Activated CD8-positive, alpha-beta memory T cell treated with anti-CD3 and anti-CD28 coated beads for 24 hours (primary cell): Measurements from ENCODE around the gene OR2T34.
A peak's percentile ranks its signal among the peaks of the same experiment; 100 is the strongest.
"Not testable (repeated sequence)": the region's sequence is repeated elsewhere in the genome, so short reads cannot be mapped to it uniquely, and the experiment has no call there.

ENCODE experiments used
- DNase-seq: peaks from one replicate; pipeline ENCODE4 v3.0.0-alpha.2; 2020

The OR2T34 gene

DNA sequence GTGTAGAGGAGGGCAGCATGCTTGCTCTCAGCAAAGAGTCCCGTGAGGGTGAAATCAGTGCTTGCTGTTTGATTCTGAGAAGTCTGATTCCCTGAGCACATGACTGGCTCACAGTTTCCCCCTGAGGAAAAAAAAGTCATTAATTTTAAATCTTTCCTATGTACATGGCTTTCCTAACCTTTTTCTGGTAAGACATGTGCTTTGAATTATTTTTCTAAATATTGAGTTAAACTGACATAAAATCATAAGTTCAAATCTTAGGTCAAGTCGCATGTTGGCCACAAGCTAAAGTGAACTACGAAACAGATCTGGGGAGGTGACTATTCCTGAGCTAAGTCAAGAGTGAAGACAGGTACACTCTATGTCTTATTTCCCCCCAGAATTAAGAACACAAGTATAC is at the start of gene OR2T34:
TSS of gene OR2T34 (minus strand) at position 101 of the 400 bp plus-strand sequence. CDS start at position 101, 0 bp downstream.
- not testable (repeated sequence) for DNase-seq

GRCh38 chr1:248622570-248623001 is 48.0 kb upstream of the OR2T34 start:
- DNase-seq, result no peak

DNA sequence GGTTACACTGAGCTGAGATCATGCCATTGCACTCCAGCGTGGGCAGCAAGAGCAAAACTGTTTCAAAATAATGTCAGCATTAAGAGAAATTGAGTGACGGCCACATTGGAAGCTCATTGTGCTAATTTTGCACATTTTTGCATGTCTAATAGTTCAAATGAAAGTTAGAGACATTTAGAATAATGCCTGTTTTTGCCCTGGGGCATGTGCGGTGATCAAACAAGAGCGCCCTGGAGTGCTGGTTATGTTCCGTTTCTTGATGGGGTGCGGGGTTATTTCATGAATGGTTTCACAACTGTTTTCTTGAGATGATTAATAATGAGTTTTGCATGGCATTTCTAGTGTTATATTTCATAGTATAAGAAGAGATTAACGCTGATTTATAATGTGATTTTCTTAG is 47.2 kb upstream of the OR2T34 start:
- no peak for DNase-seq

GRCh38 chr1:248618878-248619277 is 44.3 kb upstream of the OR2T34 start:
- DNase-seq, result peak; percentile 72

GRCh38 chr1:248618119-248618518 is 43.6 kb upstream of the OR2T34 start:
- no peak for DNase-seq

DNA sequence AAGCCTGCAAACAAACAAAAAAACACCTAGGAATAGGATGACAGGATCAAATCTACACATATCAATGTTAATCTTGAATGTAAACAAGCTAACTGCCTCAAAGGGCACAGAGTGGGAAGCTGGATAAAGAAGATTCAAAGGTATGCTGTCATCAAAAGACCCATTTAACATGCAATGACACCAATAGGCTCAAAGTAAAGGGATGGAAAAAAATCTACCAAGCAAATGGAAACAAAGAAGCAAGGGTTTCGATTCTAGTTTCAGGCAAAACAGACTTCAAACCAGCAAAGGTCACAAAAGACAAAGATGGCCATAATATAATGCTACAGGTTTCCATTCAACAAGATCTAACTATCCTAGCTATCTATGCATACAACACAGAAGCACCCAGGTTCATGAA is 39.2 kb upstream of the OR2T34 start:
- no peak for DNase-seq

DNA sequence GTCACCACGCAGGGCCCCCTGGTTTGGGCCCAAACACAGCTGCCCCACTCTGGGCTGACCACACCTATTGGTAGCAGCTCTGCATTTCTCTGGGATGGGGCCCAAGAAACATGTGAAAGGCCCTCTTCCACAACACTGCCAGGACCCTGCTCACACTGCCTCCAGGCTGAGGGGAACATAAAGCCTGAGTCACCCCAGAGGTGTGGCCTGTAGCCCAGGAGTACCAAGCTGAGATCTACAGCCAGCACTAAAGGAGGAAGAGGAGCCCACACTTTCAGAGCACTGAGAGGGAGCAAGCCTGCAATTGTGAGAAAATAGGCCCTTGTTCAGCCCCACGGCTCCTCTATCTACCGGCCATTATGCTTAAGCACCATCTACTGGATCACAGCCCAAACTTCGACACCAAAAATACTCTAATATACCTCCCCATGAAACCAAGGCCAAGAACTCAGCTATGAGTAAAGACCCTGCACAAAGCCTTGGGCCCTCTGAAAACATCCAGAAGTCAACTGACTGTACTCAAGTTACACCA is 37.4 kb upstream of the OR2T34 start:
- DNase-seq, result no peak

GRCh38 chr1:248610301-248610700 is 35.7 kb upstream of the OR2T34 start:
- DNase-seq, result no peak

GRCh38 chr1:248599396-248599795 is 24.8 kb upstream of the OR2T34 start:
- DNase-seq, result no peak

GRCh38 chr1:248597589-248597988 is 23.0 kb upstream of the OR2T34 start, which contains the start of gene OR2T10:
OR2T10 (minus strand) TSS chr1:248597700; CDS start chr1:248593768, 3,932 bp downstream.
- no peak for DNase-seq

DNA sequence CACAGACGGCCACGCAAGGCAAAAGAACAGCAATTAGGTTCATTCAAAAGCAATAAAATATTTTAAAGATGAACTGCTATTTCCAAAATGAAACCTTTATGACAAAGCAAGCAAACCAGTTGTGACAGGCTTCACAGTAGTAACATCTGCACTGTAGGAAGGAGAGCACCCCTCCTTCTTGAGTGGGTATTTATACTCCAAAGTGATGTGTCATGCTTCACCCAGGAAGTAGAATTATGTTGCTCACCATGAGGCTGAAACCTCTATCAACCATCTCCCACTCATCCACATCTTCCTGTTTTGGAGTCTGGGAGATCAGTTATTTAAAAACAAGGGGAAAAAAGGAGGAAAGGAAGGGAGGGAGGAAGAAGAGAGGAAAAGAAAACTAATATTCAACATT is 22.1 kb upstream of the OR2T34 start:
- DNase-seq, result no peak

DNA sequence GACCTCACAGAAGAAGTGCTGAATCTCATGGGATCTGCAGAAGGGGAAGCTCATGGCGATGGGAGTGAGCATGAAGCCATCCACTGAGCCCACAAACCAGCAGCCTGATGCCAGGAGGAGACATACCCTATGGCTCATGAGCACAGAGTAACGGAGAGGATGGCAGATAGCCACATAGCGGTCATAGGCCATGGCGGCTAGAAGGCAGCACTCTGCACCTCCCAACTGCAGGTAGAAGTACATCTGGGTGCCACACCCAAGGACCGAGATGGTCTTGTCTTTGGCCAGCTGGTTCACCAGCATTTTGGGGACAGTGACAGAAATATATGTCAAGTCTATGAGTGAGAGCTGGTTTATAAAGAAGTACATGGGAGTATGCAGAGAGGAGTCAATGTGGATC is 18.7 kb upstream of the OR2T34 start:
- DNase-seq, result no peak

- DNase-seq, result no peak
These were observed 18.1 kb upstream of the OR2T34 start for GRCh38 chr1:248592655-248593054.

- DNase-seq, result no peak
These were observed 15.5 kb upstream of the OR2T34 start for GRCh38 chr1:248590055-248590454.

- DNase-seq, result no peak
These were observed 14.8 kb upstream of the OR2T34 start for GRCh38 chr1:248589334-248589733.

DNA sequence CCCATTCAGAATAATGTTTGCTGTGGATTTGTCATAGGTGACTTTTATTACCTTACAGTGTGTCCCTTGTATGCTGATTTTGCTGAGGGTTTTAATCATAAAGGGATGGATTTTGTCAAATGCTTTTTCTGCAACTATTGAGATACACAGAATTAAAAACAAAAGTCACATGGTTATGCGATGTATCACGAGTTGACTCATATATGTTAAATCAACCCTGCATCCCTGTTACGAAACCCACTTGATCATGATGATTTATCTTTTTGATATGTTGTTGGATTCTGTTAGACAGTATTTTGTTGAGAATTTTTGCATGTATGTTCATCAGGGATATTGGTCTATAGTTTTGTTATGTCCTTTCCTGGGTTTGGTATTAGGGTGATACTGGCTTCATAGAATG is 10.7 kb upstream of the OR2T34 start:
- DNase-seq, result no peak

DNA sequence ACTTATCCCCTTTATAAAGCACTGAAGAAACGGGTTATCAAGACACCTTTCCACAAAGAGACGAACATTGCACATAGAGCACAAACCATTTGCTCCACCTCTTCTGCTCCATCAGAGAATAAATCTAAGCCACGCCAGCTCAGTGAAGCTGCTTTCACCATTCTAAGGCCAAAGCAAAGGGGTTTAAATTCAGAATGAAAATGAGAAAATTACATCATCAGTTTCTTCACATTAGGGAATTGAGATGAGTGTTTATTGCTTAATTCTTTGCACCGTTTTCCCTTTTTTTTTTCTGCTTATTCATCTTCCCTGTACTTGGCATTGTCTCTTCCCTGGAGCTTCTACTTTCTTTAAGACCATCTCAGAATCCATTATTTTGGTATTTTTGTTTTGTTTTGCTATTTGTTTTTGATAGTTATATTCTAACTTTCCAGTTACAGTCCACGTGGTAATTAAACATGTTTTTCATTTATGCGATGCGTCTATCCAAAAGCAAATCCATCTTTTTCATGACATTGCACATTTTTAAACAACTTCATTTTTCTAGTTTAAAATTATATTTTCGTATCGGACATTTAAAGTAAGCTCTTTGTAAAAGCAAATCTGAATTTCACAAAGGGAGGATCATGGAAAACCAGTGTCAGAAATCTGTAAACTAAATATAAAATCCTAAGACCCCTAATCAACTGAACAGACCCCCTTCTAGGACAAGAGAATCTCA is 1.9 kb upstream of the OR2T34 start:
- DNase-seq, result no peak

GRCh38 chr1:248573856-248574255 is 701 bp downstream of the OR2T34 start:
- DNase-seq, result not testable (repeated sequence)

DNA sequence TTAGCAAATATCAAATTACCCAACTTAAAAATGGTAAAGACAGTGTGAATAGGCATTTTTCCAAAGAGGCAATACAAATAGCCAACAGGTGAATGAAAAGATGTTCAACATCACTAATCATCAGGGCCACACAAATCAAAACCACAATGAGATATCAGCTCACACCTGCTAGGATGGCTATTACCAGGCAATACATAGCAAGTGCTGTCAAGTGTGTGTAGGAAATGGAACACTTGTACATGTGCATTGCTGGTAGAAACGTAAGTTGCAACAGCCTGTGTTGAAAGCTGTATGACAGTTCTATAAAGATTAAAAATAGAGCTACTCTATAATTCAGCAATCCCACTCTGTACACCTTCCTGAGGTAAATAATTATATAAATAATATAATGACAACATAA is 2.5 kb downstream of the OR2T34 start:
- DNase-seq, result not testable (repeated sequence)

- DNase-seq, result not testable (repeated sequence)
These were observed 3.7 kb downstream of the OR2T34 start for GRCh38 chr1:248570811-248571210.

DNA sequence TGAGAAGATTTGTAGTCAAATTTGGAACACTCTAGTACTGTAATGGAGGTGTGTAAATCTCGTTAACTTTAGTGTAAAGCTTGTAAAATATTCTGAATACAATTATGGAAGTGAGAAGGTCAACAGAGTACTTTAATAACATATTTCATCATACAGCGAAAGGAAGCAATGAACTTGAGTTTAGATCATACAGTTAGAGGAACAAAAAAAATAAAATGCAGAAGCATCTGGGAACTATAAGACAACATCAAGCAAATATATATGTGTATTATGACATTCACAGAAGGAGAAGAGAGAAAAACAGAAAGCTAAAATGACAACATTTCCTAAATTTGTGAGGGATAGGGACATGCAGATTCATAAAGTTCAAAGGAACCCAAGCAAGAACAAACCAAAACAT is 5.5 kb downstream of the OR2T34 start:
- not testable (repeated sequence) for DNase-seq

DNA sequence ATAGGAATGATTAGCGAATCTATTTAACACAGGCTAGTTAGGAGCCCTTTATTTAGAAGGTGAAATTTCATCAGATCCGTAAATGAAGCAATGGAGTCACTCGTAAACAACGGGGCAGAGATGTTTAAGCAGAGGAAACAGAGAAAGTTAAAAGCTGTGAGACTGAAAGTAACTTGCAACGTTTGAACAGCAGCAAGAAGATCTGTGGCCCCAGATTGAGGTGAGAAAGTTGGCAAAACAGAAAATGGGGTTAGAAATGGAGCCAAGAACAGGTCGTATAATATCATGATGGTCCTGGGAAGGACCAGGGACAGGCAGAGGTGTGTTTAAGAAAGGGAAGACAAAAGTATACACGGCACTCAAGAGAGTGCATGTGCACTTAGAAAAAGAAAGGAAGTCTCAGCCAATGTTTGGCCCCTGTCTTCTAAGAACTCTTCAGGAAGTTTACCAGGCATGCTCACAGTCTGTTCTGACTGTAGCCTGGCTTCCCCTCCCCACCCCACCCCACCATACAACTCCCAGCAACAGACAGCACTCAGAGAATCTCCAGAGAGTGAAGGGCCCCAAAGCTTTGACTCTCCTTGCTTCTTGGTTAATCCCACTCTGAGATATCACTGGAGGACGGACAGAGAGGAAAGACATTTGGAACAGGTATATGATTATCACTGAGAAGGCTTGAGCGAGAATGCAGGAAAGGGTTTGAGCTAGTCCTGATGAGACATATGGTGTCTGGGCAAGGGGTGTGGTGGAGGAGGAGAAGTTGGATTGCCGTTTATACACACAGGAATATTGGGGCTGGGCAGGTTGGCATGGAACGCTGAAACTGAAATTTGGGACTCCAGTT is 8.8 kb downstream of the OR2T34 start:
- peak; percentile 63 for DNase-seq

DNA sequence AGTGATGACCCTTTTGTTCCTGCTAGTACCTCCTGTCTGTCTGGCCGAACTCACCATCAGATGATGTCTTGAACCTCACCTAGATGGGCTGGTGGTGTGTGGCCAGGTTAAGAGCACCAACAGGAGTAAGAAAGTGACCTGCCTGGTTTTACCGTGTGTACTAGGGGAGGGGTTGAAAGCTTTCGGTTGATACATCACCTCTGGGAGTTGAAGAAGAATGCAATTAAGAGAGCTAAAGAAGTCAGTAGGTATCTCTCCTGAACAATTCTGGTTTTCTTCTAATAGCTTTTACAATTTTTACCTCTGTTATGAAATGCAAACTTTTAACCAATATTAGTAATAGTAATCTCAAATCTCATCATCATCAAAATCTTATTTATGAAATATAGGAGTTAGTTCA is 11.9 kb downstream of the OR2T34 start, which contains the start of gene OR2T29:
TSS of gene OR2T29 (minus strand) at position 101 of the 400 bp plus-strand sequence. CDS start 3,281 bp downstream, outside the sequence.
- not testable (repeated sequence) for DNase-seq

GRCh38 chr1:248551027-248551426 is 23.5 kb downstream of the OR2T34 start:
- not testable (repeated sequence) for DNase-seq
